Stimulated activated CD8-positive, alpha-beta memory T cell treated with anti-CD3 and anti-CD28 coated beads, Interleukin-7, amount 100 ng/mL, for 48 hours (primary cell): ENCODE data around the gene PGBD2.
"Not testable (repeated sequence)": the region's sequence is repeated elsewhere in the genome, so short reads cannot be mapped to it uniquely, and the experiment has no call there.

ENCODE experiments used
- DNase-seq, 2 donors: peaks; one replicate each; pipeline ENCODE4 v3.0.0-alpha.2; 2020; ENCODE audit warnings: low read depth in 1 of 2; ENCODE audit errors: extremely low read depth in 1 of 2

PGBD2 gene

DNA sequence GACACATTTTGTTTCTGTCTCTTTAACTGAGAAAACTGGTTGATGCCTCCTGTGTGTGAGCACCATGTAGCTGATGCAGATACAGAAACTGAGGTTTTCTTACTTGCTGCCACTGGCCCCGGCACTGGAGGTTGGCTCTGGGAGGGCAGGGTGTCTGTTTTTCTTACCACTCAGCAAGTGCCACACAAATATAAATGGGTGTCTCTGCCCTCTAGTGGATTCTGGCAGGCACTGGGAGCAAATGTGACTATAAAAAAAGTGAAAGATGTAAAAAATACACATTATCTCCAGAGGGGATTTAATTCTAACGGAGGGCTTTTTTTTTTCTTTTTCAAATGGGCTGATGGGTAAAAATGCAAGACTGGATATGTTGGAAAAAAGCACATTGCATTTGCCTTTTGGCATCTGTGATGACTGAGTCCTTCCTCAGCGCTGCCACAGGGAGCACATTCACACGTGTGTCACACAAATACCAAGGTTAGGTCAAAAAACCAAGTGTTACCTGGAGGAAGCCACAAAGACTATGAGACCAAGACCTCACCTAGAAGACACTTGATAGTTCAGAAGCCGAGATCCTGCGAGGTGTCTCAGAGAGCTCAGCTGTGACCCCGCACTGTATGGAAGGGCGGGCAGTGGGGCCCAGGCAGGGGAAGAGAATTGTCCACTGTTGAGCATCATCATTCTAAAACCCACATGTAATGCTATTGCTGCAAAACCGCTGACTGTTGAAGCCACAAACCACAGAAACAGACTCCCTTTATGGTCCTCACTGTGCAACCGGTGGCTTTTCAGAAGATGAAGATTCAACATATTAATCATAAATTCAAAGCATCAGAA is 18.9 kb downstream of the PGBD2 start:
- peak; percentile 36 to 37 for DNase-seq

DNA sequence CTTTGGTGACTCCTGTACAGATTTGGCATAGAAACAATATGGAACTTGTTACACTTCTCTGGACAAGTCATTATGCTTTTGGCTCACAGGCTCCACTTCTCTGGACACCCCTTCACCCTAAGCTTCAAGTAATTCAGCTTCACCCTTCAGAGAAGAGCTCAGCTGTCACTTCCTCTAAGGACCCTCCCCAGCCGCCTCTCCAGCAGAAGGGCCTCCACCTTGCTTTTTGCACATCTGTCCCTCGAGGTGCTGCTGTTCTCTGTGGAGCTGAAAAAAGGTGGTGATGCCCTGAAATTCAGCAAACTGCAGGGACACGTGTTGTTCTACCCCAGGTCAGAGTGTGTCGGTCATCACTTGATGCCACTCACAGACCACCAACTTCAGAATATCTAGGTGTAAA is 19.8 kb downstream of the PGBD2 start:
- DNase-seq = not testable (repeated sequence)

DNA sequence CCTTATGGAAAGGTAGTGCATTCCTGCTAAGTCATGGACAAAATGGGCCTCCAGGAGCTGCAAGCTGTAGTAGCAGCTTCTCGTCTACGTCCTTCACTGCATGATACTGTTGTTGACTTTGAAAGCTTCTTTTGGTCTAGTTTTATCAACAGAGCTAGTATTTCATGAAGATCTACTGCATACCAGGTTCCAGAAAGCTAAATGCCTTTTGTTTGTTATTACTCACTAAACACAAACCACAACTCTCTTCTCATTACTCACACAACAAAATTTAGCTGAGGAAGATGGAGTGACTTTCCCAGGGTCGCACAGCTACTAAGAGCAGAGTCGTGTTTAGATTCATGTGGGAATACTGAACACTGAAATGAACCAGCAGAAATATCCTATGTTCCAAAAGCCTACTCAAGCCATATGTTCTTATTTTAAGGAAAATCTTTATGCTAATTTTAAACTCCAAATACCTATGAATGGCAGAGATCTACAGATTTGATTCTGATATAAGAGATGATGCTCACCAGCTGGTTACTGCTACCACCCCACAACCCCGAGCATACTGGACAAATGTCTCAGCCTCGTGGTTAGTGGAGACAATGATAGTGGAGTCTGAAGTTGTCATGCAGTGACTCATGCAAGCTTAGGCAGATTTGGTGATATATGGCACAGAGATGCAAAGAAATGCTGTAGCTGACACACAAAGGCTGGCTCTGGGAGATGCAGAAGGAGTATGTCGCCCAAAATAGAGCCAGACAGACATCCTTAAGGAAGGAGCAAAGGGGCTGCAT is 20.6 kb downstream of the PGBD2 start:
- peak in 1 of 2 donors; percentile 27 for DNase-seq

DNA sequence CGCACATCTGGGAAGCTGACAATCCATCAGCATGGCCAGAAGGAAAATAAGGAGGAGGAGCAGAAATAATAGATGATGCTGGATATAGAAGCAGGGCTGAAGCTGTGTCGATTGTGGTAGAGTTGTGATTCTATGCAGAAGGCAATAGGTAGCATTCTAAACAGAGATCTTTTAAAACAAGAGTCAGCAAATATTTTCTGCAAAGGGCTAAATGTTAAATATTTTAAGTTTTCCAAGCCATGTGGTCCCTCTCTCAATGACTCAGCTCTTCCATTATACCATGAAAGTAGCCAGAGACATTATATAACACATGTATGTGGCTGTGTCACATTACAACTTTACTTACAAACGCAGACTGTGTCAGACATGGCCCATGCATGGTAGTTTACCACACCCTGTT is 21.2 kb downstream of the PGBD2 start:
- DNase-seq = not testable (repeated sequence)

DNA sequence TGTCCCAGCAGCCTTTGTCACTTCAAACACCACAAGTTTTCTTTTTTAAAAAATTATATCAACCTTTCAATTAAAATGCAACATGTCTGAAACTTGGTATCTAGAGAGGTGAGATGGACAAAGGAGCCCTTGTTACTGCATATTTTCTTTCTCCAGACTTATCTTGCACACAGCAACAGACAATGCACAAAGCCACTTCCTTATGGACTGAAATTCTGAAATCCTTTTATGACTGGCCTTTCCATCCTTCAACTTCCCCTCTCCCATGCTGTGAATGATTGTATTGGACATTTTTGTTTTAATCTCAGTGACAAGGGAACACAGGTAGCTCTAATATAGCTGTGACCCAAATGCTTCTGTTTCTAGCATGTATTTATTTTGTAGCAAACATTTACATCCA is 22.1 kb downstream of the PGBD2 start:
- DNase-seq = not testable (repeated sequence)

DNA sequence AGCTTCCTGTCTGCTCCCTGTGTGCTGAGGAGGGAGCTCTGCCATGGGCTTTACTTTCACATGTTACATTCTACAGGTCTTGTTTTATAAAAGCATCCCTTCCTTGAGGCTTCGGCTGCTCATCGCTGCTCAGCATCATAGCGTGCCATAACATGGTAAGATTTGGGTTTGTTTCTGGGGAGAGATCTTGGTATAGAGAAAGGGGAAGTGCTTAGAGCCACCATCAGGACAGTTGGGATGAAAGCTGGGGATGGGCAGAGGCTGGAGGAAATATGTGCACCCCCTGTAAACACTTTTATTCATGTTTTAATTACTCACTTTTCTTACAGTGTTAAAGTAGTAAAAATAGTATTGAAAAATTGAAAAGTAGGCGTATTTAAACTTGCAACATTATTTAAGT is 24.0 kb downstream of the PGBD2 start:
- not testable (repeated sequence) for DNase-seq

DNA sequence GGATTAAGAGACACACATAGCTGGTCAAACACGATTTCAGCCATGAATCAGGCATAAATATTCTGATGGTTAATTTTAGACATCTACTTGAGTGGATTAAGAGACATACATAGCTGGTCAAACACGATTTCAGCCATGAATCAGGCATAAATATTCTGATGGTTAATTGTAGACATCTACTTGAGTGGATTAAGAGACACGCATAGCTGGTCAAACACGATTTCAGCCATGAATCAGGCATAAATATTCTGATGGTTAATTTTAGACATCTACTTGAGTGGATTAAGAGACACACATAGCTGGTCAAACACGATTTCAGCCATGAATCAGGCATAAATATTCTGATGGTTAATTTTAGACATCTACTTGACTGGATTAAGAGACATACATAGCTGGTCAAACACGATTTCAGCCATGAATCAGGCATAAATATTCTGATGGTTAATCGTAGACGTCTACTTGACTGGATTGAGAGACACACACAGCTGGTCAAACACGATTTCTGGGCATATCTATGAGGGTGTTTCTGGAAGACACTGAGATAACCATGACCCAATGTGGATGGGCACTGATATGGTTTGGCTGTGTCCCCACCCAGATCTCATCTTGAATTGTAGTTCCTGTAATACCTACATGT is 32.3 kb downstream of the PGBD2 start:
- not testable (repeated sequence) for DNase-seq

DNA sequence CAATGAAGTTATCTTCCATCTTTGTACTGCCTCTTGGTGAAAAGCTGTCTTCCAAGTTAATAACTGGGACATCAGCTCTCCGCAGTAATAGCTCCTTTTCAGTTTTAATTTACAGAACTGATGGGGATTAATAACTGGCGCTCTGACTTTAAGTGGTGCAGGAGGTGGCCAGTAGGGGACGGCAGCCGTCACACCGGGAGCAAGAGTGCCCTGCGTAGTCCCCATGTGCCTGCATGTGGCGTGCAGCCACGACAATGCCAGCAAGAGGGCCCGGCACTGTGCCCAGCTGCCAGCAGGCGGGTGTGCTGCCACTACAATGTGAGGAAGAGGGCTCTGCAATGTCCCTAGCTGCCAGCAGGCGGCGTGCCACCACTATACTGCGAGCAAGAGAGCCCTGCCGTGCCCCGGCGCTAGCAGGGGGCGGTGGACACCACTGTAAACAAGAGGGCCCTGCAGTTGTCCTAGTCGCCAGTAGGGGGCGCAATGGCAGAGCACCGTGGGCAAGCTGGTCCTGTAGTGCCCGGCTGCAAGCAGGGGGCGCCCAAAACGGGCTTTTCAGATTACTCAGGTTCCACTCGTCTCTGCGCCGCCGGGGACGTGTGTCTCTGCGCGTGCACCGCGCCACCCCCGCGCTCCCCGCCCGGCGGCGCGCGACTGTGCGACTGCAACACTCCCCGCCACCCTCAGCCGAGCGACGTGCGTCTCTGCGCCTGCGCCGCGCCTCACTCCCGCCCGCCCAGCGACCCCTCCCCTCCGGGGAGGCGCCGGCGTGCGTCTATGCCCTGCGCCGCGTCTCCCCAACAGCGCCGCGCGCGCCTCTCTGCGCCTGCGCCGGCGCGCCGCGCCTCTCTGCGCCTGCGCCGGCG is 38.3 kb downstream of the PGBD2 start:
- DNase-seq = not testable (repeated sequence)

DNA sequence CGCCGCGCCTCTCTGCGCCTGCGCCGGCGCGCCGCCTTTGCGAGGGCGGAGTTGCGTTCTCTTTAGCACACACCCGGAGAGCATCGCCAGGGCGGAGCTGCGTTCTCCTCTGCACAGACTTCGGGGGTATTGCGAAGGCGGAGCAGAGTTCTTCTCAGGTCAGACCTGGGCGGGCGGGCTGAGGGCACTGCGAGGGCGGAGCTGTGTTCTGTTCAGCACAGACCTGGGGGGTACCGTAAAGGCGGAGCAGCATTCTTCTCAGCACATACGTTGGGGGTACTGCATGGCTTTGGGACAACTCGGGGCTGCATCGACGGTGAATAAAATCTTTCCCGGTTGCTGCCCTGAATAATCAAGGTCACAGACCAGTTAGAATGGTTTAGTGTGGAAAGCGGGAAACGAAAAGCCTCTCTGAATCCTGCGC is 39.0 kb downstream of the PGBD2 start:
- DNase-seq = not testable (repeated sequence)

DNA sequence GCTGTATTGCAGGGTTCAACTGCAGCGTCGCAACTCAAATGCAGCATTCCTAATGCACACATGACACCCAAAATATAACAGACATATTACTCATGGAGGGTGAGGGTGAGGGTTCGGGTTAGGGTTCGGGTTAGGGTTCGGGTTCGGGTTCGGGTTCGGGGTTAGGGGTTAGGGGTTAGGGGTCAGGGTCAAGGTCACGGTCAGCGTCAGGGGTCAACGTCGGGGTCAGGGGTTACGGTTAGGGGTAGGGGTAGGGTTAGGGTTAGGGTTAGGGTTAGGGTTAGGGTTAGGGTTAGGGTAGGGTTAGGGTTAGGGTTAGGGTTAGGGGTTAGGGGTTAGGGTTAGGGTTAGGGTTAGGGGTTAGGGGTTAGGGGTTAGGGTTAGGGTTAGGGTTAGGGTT is 39.4 kb downstream of the PGBD2 start:
- DNase-seq = not testable (repeated sequence)

DNA sequence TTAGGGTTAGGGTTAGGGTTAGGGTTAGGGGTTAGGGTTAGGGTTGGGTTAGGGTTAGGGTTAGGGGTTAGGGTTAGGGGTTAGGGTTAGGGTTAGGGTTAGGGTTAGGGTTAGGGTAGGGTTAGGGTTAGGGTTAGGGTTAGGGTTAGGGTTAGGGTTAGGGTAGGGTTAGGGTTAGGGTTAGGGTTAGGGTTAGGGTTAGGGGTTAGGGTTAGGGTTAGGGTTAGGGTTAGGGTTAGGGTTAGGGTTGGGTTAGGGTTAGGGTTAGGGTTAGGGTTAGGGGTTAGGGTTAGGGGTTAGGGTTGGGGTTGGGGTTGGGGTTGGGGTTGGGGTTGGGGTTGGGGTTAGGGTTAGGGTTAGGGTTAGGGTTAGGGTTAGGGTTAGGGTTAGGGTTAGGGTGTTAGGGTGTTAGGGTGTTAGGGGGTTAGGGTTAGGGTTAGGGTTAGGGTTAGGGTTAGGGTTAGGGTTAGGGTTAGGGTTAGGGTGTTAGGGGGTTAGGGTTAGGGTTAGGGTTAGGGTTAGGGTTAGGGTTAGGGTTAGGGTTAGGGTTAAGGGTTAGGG is 39.9 kb downstream of the PGBD2 start:
- DNase-seq = not testable (repeated sequence)
